ENCODE data around the gene TSPAN4.
A peak's percentile ranks its signal among the peaks of the same experiment; 100 is the strongest.

TSPAN4 gene

GRCh38 chr11:858762-859339, 16.2 kb downstream of the TSPAN4 start:
- Histone ChIP-seq H3K27ac (no peak overlapping the region), H3K4me3 (no peak overlapping the region)

DNA sequence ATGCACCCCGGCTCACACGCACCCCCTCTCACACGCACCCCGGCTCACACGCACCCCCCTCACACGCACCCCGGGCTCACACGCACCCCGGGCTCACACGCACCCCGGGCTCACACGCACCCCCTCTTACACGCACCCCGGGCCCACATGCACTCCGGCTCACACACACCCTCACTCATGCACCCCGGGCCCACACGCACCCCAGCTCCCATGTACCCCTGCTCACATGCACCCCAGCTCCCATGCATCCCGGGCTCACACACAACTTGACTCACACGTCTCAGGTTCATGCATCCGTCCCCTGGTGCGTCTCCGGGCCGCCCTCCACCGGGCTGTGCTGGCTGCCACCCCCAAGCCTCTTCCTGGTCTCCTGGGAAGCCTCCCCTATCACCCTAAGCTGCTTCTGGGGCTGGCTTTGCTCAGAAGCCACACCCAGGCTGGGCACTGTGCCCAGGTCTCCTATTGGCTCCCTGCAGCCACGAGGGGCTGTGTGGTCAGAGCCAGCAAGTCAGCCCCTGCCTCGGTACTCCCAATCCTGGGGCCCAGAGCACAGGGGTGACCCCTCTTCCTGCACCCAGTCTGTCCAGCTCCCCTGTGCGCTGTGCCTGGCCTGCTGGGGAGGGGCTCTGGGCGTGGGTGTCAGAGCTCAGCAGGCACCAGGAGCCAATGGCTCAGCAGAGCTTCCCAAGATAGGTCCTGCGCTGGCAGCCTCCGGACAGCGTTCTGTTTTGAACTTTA, 16.9 kb downstream of the TSPAN4 start:
- peak overlapping the region in 3 of 21 experiments; percentile 7 to 19 (median 7) for H3K27ac ChIP-seq
- H3K4me3 ChIP-seq: peak overlapping the region in 2 of 7 experiments; percentile 9 to 10

DNA sequence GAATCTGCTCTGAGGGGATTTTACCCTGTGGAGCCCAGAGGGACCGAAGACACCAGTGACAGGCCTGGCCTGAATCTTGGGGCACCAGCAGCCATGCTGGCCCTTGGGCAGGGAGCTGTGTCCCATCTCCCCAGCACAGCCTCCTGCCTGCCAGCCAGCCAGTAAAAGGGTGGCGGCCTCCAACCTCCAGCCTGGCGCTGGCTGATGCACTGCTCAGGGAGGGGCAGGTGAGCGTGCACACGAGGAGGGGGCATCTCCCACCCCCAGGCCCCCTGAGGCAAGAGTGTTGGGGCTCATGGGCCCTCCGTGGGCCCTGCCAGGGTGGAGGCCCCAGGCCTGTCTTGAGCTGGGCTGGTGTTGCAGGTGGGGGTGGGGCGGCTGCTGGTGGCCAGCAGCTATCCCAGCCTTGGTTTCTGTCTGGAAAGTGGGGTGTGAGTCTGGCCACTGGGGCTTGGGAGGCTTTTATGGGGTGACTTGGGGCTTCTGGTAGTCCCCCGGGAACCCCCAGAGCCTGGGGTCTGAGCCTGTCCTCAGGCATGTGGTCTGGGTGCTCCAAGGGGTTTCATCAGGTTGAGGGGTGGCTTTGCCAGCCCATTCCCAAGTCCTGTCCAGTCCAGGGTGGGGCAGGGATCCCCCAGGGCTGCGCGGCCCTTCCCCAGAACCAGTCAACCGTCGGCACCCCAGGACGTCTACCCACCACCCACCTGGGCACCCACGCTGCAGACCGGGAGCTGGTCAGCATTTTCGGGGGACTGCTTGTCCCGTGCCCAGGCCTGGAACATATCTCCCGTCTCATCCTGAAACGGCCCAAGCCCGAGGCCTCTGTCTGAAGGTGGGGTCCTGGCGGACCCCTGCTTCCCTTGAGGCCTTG, 17.8 kb downstream of the TSPAN4 start:
- Histone ChIP-seq H3K4me3 (no peak overlapping the region), H3K27ac (peak overlapping the region in 3 of 21 experiments; percentile 7 to 19 (median 7))

GRCh38 chr11:861105-861479, 18.4 kb downstream of the TSPAN4 start:
- Histone ChIP-seq H3K27ac (no peak overlapping the region), H3K4me3 (no peak overlapping the region)

- H3K27ac ChIP-seq: peak overlapping the region in 2 of 21 experiments; percentile 28 to 43
- no peak overlapping the region for H3K4me3 ChIP-seq
Observed at GRCh38 chr11:862081-862661, 19.5 kb downstream of the TSPAN4 start.

- Histone ChIP-seq H3K4me3 (no peak overlapping the region), H3K27ac (no peak overlapping the region)
Observed at GRCh38 chr11:862696-863022, 20.0 kb downstream of the TSPAN4 start.

DNA sequence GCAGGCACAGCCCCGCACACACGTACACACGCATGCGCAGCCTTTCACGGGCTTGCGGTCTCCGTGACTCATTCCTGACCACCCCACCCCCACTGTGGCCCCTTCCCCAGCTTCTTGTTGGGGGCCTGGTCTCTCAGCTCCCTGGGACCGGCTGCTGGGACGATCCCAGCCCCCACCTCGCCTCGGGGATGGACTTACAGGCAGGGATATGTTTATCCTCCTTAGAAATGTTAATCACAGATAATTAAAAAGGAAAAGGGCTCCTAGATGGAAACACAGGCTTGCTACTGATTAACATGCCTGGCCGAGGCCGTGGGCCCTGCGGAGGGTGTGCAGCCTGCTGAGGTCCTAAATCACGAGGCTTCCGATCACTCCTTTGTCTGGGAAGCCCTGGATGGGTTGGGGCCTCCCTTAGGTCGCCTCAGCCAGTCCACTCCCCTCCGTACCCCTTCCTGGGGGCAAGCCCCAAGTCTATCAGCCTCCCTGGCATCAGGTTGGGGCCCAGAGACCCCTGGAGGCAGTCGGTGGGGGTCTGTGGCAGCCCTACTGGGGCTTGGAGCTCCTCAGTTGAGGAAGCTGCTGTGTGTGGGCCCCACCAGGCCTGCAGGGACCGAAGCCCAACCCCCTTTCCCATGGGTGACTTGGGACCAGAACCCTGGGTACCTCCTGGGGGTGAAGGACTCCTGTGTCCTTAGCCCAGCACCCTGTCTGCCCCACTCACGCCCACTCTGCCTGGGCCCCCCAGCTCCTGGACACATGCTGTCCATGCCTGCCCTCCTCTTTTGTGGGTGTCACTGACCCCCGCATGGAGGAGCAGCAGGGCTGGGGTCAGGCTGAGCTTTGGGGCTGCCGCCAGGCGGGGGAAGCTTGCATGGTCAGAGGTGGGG, 20.6 kb downstream of the TSPAN4 start:
- H3K27ac ChIP-seq: no peak overlapping the region
- no peak overlapping the region for H3K4me3 ChIP-seq

DNA sequence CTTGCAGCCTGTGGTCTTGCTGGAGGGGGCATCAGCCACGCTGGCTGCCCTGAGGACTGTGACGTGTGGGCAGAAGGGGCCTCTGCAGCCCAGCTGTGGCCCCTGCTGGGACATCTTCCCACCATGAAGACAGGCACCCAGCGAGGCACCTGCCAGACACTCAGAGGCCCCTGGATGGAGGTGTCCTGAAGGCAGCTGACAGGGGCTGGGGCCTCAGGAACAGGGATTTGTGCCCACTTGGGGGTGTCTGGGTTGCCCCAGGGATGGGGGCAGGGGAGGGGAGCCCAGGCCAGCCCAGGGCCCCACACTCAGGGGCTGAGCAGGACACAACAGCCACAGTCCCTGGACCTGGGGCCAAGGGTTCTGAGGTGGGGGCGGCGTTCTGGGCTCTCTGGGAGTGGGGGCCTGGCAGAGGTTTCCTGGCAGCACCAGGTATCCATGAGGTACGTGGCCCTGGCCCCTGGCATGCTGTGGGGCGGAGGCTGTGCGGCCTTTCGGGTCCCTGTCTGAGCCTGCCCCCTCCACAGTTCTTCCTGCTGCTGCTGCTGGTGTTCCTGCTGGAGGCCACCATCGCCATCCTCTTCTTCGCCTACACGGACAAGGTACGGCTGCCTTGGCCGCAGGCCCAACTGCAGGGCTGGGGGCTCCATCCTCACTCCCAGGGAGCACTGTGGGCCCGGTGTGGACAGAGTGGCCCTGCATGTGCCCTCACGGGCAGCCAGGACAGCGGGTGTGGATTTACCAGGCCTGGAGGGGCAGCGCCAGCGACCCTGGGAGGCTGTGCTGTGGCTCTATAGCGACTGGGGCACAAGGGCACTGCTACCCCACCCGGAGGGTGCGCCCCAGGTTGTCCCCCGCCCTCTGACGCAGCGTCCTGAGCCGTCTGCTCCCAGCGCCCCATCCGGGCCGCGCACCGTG, 21.5 kb downstream of the TSPAN4 start:
- no peak overlapping the region for H3K27ac ChIP-seq
- H3K4me3 ChIP-seq: no peak overlapping the region

GRCh38 chr11:864898-865297, 22.2 kb downstream of the TSPAN4 start:
- no peak overlapping the region for H3K4me3 ChIP-seq
- H3K27ac ChIP-seq: no peak overlapping the region

- no peak overlapping the region for H3K27ac ChIP-seq
Observed at GRCh38 chr11:865462-866430, 23.1 kb downstream of the TSPAN4 start.

GRCh38 chr11:866481-866880, 23.8 kb downstream of the TSPAN4 start:
- H3K4me3 ChIP-seq: no peak overlapping the region
- H3K27ac ChIP-seq: no peak overlapping the region

More at GRCh38 chr11:865462-866430, 23.1 kb downstream of the TSPAN4 start:
- H3K4me3 ChIP-seq: no peak overlapping the region

DNA sequence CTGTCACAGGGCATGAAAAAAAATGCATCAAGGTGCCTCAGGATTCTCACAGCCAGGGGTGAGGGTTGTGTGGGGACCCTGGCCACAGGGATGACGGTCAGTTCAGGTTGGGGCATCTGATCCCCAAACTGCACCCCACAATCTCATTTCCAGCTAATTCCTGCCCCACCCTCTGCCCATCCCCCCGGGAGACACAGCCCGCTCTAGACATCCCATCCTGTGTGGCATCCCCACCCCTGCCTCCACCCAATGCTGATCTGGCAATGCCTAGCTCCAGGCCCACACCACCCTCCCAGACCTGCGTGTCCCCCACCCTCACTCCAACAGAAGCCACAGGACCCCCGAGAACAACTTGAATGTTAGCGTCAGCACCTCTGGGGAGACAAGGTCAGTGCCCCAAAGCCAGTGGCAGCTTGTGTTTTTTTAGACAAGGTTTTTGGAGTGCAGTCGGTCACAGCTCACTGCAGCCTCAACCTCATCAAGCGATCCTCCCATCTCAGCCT, 25.3 kb downstream of the TSPAN4 start:
- Histone ChIP-seq H3K27ac (no peak overlapping the region), H3K4me3 (no peak overlapping the region)

DNA sequence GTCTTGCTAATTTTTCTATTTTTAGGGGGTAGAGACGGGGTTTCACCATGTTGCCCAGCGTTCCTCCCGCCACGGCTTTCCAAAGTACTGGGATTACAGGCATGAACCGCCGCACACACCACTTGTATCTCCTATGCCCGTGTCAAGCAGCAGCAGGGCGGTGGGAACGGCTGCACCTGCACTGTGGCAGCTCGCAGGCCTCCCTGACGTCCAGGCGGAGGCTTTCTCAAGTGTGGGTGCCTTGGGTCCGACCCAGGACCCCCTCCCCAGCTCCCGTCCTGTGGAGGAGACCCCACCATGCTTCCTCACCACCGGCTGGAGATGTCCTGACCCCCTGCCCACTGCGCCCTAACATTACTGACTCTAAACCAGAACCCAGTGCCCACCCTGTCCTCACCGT, 25.7 kb downstream of the TSPAN4 start:
- H3K4me3 ChIP-seq: no peak overlapping the region
- no peak overlapping the region for H3K27ac ChIP-seq

- Histone ChIP-seq H3K27ac (no peak overlapping the region), H3K4me3 (no peak overlapping the region)
Observed at GRCh38 chr11:868802-869201, 26.1 kb downstream of the TSPAN4 start.

GRCh38 chr11:869399-870126, 26.9 kb downstream of the TSPAN4 start:
- H3K4me3 ChIP-seq: no peak overlapping the region
- no peak overlapping the region for H3K27ac ChIP-seq

GRCh38 chr11:870127-870413, 27.4 kb downstream of the TSPAN4 start:
- Histone ChIP-seq H3K4me3 (no peak overlapping the region), H3K27ac (no peak overlapping the region)

DNA sequence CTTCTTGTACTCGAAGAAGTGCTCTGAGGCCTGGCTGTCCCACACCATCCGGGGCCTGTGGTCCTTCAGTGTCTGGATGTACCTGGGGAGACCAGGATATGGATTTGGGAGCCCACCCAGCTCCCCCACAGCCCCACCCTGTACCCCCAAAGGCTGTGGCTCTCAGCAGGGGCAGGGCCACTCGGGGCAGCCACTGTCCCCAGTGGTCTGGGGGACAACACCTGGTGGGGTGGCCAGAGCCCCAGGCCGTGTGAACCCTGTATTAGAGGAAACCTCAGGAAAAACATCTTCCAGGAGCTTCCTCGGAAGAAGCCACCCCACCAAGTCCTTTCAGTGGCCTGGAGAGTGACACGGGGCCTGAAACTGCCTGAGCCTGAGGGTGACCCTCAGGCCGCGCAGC, 27.8 kb downstream of the TSPAN4 start:
- no peak overlapping the region for H3K4me3 ChIP-seq
- H3K27ac ChIP-seq: no peak overlapping the region
